B cell (primary cell): ENCODE data around the gene LMF2. TPM values are rescaled to one million over a fixed set of nuclear protein-coding genes. Genes with fewer than 3 reads are reported as not detected.

Source experiments
- ATAC-seq: fragments of 200-7000 bp; cut with Tn5 transposase; one replicate; pipeline ENCODE4 v1.10.0; 2021; ENCODE audit warnings: low read depth, mild to moderate bottlenecking, moderate number of reproducible peaks, moderate library complexity
- CTCF ChIA-PET: fragments of 350-600 bp; sonication (Branson Sonifier 250); formaldehyde crosslinking; loops from one replicate; lab custom pipeline; 2021; ENCODE audit warnings: antibody characterized with exemption, inconsistent platforms; lab: Charles Lee
- POLR2A ChIA-PET: fragments of 350-600 bp; sonication (Branson Sonifier 250); formaldehyde crosslinking; loops from one replicate; lab custom pipeline; 2021; ENCODE audit warnings: antibody characterized with exemption; lab: Charles Lee
- DNase-seq: peaks from one replicate; pipeline ENCODE4 v3.0.0; 2013
- H2AFZ ChIP-seq: 2 replicates; pipeline ENCODE4 v1.6.1; 2012; ENCODE audit warnings: mild to moderate bottlenecking, low read depth, low read length; ENCODE audit not compliant: insufficient read depth, poor library complexity, severe bottlenecking
- H3K27ac ChIP-seq, 2 donors: 1 replicate in 1 of 2; 2 replicates in 1 of 2; pipeline ENCODE4 v1.5.1; 2012 to 2013; ENCODE audit warnings: low read length in 2 of 2, mild to moderate bottlenecking in 2 of 2, moderate library complexity in 1 of 2
- H3K27me3 ChIP-seq, 4 experiments: fragments of 200-600 bp in 1 of 4; sonication (generic) in 1 of 4; replicated peaks in 1 of 4; 1 replicate in 2 of 4; 2 replicates in 2 of 4; pipeline versions ENCODE4 v1.6.1 to v1.7.0; 2013 to 2016; ENCODE audit warnings: low read length in 3 of 4, mild to moderate bottlenecking in 2 of 4, mixed read lengths in 1 of 4, moderate library complexity in 1 of 4; ENCODE audit not compliant: insufficient read depth in 4 of 4, control insufficient read depth in 3 of 4; ENCODE audit errors: control extremely low read depth in 1 of 4
- H3K36me3 ChIP-seq, 2 experiments: replicated peaks in 1 of 2; 1 replicate in 1 of 2; 2 replicates in 1 of 2; pipeline versions ENCODE4 v1.6.1 to v1.7.1; 2013; ENCODE audit warnings: low read length in 1 of 2; ENCODE audit not compliant: insufficient read depth in 2 of 2, control insufficient read depth in 1 of 2; ENCODE audit errors: control extremely low read depth in 1 of 2, extremely low read depth in 1 of 2
- H3K4me1 ChIP-seq, 2 donors: fragments of 200-600 bp in 1 of 2; sonication (generic) in 1 of 2; 1 replicate in 1 of 2; 2 replicates in 1 of 2; pipeline versions ENCODE4 v1.5.1 to v1.6.1; 2013 to 2017; ENCODE audit warnings: low read length in 2 of 2; ENCODE audit not compliant: control insufficient read depth in 2 of 2, insufficient read depth in 2 of 2
- H3K4me2 ChIP-seq: replicated peaks from 2 replicates; pipeline ENCODE3; 2012; ENCODE audit warnings: mild to moderate bottlenecking, low read depth, low read length; ENCODE audit not compliant: poor library complexity, severe bottlenecking
- H3K4me3 ChIP-seq, 5 experiments: fragments of 200-600 bp in 1 of 5; sonication (generic) in 1 of 5; 1 replicate in 3 of 5; 2 replicates in 2 of 5; pipeline versions ENCODE4 v1.5.1 to v1.7.0; 2011 to 2016; ENCODE audit warnings: low read length in 4 of 5, mild to moderate bottlenecking in 4 of 5, low read depth in 2 of 5, control low read depth in 1 of 5, moderate library complexity in 1 of 5; ENCODE audit not compliant: insufficient read depth in 1 of 5; ENCODE audit errors: control extremely low read depth in 1 of 5, extremely low read depth in 1 of 5
- H3K79me2 ChIP-seq: fragments of 200-600 bp; sonication (generic); one replicate; pipeline ENCODE4 v1.6.0; 2016; ENCODE audit warnings: low read length; ENCODE audit not compliant: control insufficient read depth, insufficient read depth
- H3K9ac ChIP-seq: fragments of 200-600 bp; sonication (generic); 2 replicates; pipeline ENCODE4 v1.6.1; 2017; ENCODE audit warnings: mild to moderate bottlenecking, low read length, moderate library complexity
- H3K9me3 ChIP-seq, 3 donors: one replicate each; pipeline versions ENCODE4 v1.6.1 to v1.7.1; 2013; ENCODE audit warnings: low read length in 2 of 3; ENCODE audit not compliant: control insufficient read depth in 2 of 3, insufficient read depth in 1 of 3; ENCODE audit errors: control extremely low read depth in 1 of 3
- H4K20me1 ChIP-seq: 2 replicates; pipeline ENCODE4 v1.6.0; 2012; ENCODE audit warnings: mild to moderate bottlenecking, low read length; ENCODE audit not compliant: insufficient read depth, control insufficient read depth, poor library complexity, severe bottlenecking
- H3K27ac Mint-ChIP-seq: one replicate; pipeline ENCODE4 v1.8.0; 2021; ENCODE audit warnings: mixed read lengths
- H3K27me3 Mint-ChIP-seq: one replicate; pipeline ENCODE4 v1.8.0; 2021; ENCODE audit warnings: mixed read lengths
- H3K4me1 Mint-ChIP-seq: one replicate; pipeline ENCODE4 v1.8.0; 2021; ENCODE audit warnings: mixed read lengths
- H3K4me3 Mint-ChIP-seq: one replicate; pipeline ENCODE4 v1.8.0; 2021; ENCODE audit warnings: mixed read lengths
- H3K9me3 Mint-ChIP-seq: one replicate; pipeline ENCODE4 v1.8.0; 2022; ENCODE audit warnings: mixed read lengths; ENCODE audit not compliant: insufficient read depth
- CTCF ChIP-seq: fragments of 200-600 bp; IDR thresholded peaks from one replicate; pipeline ENCODE4 v1.8.0; 2022; ENCODE audit warnings: antibody characterized with exemption, mild to moderate bottlenecking
- EZH2 ChIP-seq: IDR thresholded peaks from 2 replicates; pipeline ENCODE4 v1.6.1; 2012; ENCODE audit warnings: borderline replicate concordance, low read depth, mild to moderate bottlenecking, moderate library complexity, low read length; ENCODE audit not compliant: insufficient read depth, poor library complexity, severe bottlenecking
- WGBS: methylation state at CpG from one replicate; pipeline ENCODE4 v1.1.5; 2013; ENCODE audit warnings: missing lambda C conversion rate; ENCODE audit not compliant: insufficient coverage; 5-methylcytosine and 5-hydroxymethylcytosine counted together
- intact Hi-C: fragments of 100-400 bp; cut with micrococcal nuclease; formaldehyde crosslinking; loops from one replicate; pipeline ENCODE4 v1.10.0; 2022
- polyA plus RNA-seq: library from polyadenylated mRNA; depleted of rRNA; stranded (reverse); fragments of >200 nt; gene quantifications from 2 replicates; pipeline ENCODE4 v1.2.3, GENCODE V29; 2012
- total RNA-seq, 2 donors: library from RNA; stranded (reverse); fragments of 120-200 nt in 1 of 2; gene quantifications; 1 replicate in 1 of 2; 2 replicates in 1 of 2; pipeline versions ENCODE4 v1.2.3 to v1.2.4, GENCODE V29; 2013 to 2022

Gene LMF2
- total and polyA plus RNA-seq, 2 donors (not counting 1 experiment from before 2014, with no cell fraction given): 128 to 316 TPM

DNA sequence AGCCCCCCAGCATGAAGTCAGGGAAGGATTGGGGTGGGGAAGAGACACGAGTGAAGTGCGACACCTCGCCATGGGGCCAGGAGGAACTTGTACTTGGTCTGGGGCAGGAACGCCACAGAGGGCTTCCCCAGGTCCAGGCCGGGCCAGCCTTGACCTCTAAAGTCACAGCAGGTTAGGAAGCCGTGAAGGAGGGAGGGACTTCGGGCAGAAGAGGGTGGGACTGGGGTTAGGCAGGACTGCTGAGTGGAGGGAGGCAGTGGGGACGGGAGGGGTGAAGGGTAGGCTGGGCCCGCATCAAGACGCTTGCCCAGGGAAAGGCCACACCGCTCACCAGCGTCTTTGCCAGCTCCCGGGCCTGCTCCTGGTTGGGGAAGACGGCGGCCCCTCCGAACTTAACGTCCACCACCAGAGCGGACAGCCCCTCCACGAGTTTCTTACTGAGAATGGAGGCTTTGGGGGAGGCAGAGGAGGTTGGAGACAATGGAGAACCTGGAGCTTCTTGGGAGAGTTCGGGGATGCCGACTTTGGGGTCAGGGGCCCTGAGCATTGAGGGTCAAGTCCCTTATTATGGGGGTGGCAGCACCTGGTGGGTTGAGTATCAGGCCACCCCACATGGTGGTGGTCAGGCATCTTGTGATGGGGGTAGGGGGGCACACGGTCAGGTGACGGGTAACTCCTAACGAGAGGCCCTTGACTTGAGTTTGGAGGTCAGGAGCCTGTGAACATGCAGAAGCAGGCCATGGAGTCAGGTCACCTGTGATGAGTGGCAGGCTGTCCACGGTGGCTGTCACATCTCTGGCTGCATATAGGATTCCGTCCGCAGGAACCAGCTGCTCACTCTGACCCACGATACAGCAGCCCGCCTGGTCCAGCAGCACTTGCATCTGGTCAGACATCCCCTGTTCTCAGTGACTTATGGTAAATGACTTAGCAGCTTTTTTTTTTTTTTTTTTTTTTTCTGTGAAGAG, 19.6 kb upstream of the LMF2 start:
- 27% methylated on average over 27 of the region's 29 CpGs for WGBS
- Histone ChIP-seq H2AFZ (peak overlapping the region; percentile 78), H3K36me3 (peaks cover 0 to 17% of the 10 kb centered on the region in 2 experiments), H3K4me3 (peak overlapping the region; percentile 14 to 76 (median 69)), H4K20me1 (peaks cover 27% of the 10 kb centered on the region), H3K27ac (peak overlapping the region; percentile 83 to 90), H3K9me3 (peaks cover 0 to 9% (median 0%) of the 10 kb centered on the region in 3 donors), H3K27me3 (no peaks in the 10 kb centered on the region), H3K79me2 (peaks cover 39% of the 10 kb centered on the region), H3K4me1 (peaks cover 17 to 56% of the 10 kb centered on the region in 2 donors), H3K9ac (peak overlapping the region; percentile 89), H3K4me2 (peak overlapping the region; percentile 98)
- ChIA-PET CTCF (interaction anchor here (0.7 to 5.5 kb wide), 10 partner anchors 12 to 285 kb away, joined by 3 to 81 read pairs (median 4); partner anchors contain the start of genes KLHDC7B and SYCE3), POLR2A (interaction anchor here (0.6 to 5.4 kb wide), 11 partner anchors 14 to 377 kb away, joined by 3 to 104 read pairs (median 4); partner anchors contain the start of genes KLHDC7B, LMF2, NCAPH2 and SYCE3)
- ATAC-seq (no peak), DNase-seq (peak; percentile 73)
- intact Hi-C loops: loop anchor here (1.0 to 5.0 kb wide), 3 partner anchors 18 to 55 kb away; partner anchors contain the start of genes KLHDC7B and SYCE3
- peak overlapping the region; percentile 91 for H3K27ac Mint-ChIP-seq
- H3K4me3 Mint-ChIP-seq: peak overlapping the region; percentile 86
- no peaks in the 10 kb centered on the region for H3K27me3 Mint-ChIP-seq
- H3K9me3 Mint-ChIP-seq: no peaks in the 10 kb centered on the region
- H3K4me1 Mint-ChIP-seq: peaks cover 34% of the 10 kb centered on the region
- TF ChIP-seq EZH2 (no peak), CTCF (no peak)
